Measurements from ENCODE around the gene CTNNA2. TPM values are rescaled to one million over a fixed set of nuclear protein-coding genes. Genes with fewer than 3 reads are reported as not detected.

The CTNNA2 gene
- total RNA-seq, 4 donors from 2014 or later, result 0.40 to 1.7 (median 1.5) TPM; not detected in 1

GRCh38 chr2:79849949-79850348 is 337.1 kb downstream of the CTNNA2 start:
- Histone ChIP-seq H3K9me3 (no peaks in the 10 kb centered on the region), H3K27ac (no peak overlapping the region), H3K4me1 (no peaks in the 10 kb centered on the region), H3K4me3 (no peak overlapping the region), H3K36me3 (no peaks in the 10 kb centered on the region), H3K27me3 (no peaks in the 10 kb centered on the region)
- TF ChIP-seq, protein P1, sequence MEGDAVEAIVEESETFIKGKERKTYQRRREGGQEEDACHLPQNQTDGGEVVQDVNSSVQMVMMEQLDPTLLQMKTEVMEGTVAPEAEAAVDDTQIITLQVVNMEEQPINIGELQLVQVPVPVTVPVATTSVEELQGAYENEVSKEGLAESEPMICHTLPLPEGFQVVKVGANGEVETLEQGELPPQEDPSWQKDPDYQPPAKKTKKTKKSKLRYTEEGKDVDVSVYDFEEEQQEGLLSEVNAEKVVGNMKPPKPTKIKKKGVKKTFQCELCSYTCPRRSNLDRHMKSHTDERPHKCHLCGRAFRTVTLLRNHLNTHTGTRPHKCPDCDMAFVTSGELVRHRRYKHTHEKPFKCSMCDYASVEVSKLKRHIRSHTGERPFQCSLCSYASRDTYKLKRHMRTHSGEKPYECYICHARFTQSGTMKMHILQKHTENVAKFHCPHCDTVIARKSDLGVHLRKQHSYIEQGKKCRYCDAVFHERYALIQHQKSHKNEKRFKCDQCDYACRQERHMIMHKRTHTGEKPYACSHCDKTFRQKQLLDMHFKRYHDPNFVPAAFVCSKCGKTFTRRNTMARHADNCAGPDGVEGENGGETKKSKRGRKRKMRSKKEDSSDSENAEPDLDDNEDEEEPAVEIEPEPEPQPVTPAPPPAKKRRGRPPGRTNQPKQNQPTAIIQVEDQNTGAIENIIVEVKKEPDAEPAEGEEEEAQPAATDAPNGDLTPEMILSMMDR (IDR thresholded peaks at IDR 0.05), result no peak
- no peak for TF ChIP-seq EP300 (IDR thresholded peaks at IDR 0.05; ENCODE audit: low read depth)
- TF ChIP-seq POLR2AphosphoS5 (IDR thresholded peaks at IDR 0.05), result no peak
- TF ChIP-seq POLR2A (IDR thresholded peaks at IDR 0.05), result no peak
- intact Hi-C loops (cut with DNase I; ENCODE audit: low total_unique reads) (no loop called here), in situ Hi-C loops (cut with MboI; ENCODE audit: low pct_ligation_motif_present in 1 of 4, low pct_unique_long_range_greater_than_20kb in 1 of 4, low sequenced_read_pairs in 3 of 4) (loop anchor here in 2 of 4 donors (25.0 kb wide), 2 partner anchors 313 to 613 kb away; no protein-coding TSS in a partner anchor)
- no peak for DNase-seq
- 67 to 89% methylated on average over 1 of the region's 1 CpG for WGBS, 2 donors (ENCODE audit: low coverage in 1 of 2)

GRCh38 chr2:79850912-79851311 is 338.1 kb downstream of the CTNNA2 start:
- H3K36me3 ChIP-seq, result no peaks in the 10 kb centered on the region
- TF ChIP-seq EP300 (IDR thresholded peaks at IDR 0.05; ENCODE audit: low read depth), result no peak
- TF ChIP-seq, protein P1 (IDR thresholded peaks at IDR 0.05), result no peak
- TF ChIP-seq POLR2A (IDR thresholded peaks at IDR 0.05), result no peak
- TF ChIP-seq POLR2AphosphoS5 (IDR thresholded peaks at IDR 0.05), result no peak
- H3K4me1 ChIP-seq, result no peaks in the 10 kb centered on the region
- no peaks in the 10 kb centered on the region for H3K9me3 ChIP-seq
- no peak overlapping the region for H3K4me3 ChIP-seq
- H3K27ac ChIP-seq, result no peak overlapping the region
- no peaks in the 10 kb centered on the region for H3K27me3 ChIP-seq
- in situ Hi-C loops (cut with MboI; ENCODE audit: low pct_ligation_motif_present in 1 of 4, low pct_unique_long_range_greater_than_20kb in 1 of 4, low sequenced_read_pairs in 3 of 4) (loop anchor here in 2 of 4 donors (25.0 kb wide), 2 partner anchors 314 to 614 kb away; no protein-coding TSS in a partner anchor), intact Hi-C loops (cut with DNase I; ENCODE audit: low total_unique reads) (no loop called here)
- DNase-seq, result no peak

GRCh38 chr2:79855264-79856006 is 342.6 kb downstream of the CTNNA2 start:
- intact Hi-C loops (cut with DNase I; ENCODE audit: low total_unique reads), result no loop called here
- in situ Hi-C loops (cut with MboI; ENCODE audit: low pct_ligation_motif_present in 1 of 4, low pct_unique_long_range_greater_than_20kb in 1 of 4, low sequenced_read_pairs in 3 of 4), result loop anchor here in 2 of 4 donors (25.0 kb wide), 2 partner anchors 318 to 618 kb away; no protein-coding TSS in a partner anchor

GRCh38 chr2:79857888-79858287 is 345.0 kb downstream of the CTNNA2 start:
- H3K27me3 ChIP-seq, result no peaks in the 10 kb centered on the region
- intact Hi-C loops (cut with DNase I; ENCODE audit: low total_unique reads) (no loop called here), in situ Hi-C loops (cut with MboI; ENCODE audit: low pct_ligation_motif_present in 1 of 4, low pct_unique_long_range_greater_than_20kb in 1 of 4, low sequenced_read_pairs in 3 of 4) (loop anchor here in 2 of 4 donors (25.0 kb wide), 2 partner anchors 321 to 621 kb away; no protein-coding TSS in a partner anchor)

More at GRCh38 chr2:79855264-79856006, 342.6 kb downstream of the CTNNA2 start:
- H3K27me3 ChIP-seq, result no peaks in the 10 kb centered on the region
- no peak overlapping the region for H3K4me3 ChIP-seq
- H3K27ac ChIP-seq, result no peak overlapping the region
- peak; percentile 25 for DNase-seq
- TF ChIP-seq EP300 (IDR thresholded peaks at IDR 0.05; ENCODE audit: low read depth), result no peak
- TF ChIP-seq, protein P1 (IDR thresholded peaks at IDR 0.05), result peak; percentile 15 to 58 (median 43)
- 56% methylated on average over 10 of the region's 10 CpGs; no CpG with 5 or more reads in 1 of the 2 donors for WGBS, 2 donors (ENCODE audit: low coverage in 1 of 2)
- no peaks in the 10 kb centered on the region for H3K4me1 ChIP-seq
- no peaks in the 10 kb centered on the region for H3K9me3 ChIP-seq
- no peaks in the 10 kb centered on the region for H3K36me3 ChIP-seq

More at GRCh38 chr2:79857888-79858287, 345.0 kb downstream of the CTNNA2 start:
- Histone ChIP-seq H3K4me1 (no peaks in the 10 kb centered on the region), H3K9me3 (no peaks in the 10 kb centered on the region), H3K36me3 (no peaks in the 10 kb centered on the region), H3K4me3 (no peak overlapping the region), H3K27ac (no peak overlapping the region)
- WGBS, 2 donors (ENCODE audit: low coverage in 1 of 2), result 96 to 100% methylated on average over 2 to 17 of the region's 17 CpGs
- DNase-seq, result no peak
- TF ChIP-seq EP300 (IDR thresholded peaks at IDR 0.05; ENCODE audit: low read depth), result no peak
- TF ChIP-seq POLR2A (IDR thresholded peaks at IDR 0.05), result no peak
- TF ChIP-seq, protein P1 (IDR thresholded peaks at IDR 0.05), result no peak
- no peak for TF ChIP-seq POLR2AphosphoS5 (IDR thresholded peaks at IDR 0.05)

All from transverse colon (tissue), 4 donors.